NCI-H82 treated with DMSO at 0.1 percent for 48 hours (cell line): ENCODE data around the gene TPCN1.

Experiments used
- DNase-seq: peaks from one replicate; lab custom pipeline; 2025; ENCODE audit not compliant: unreplicated experiment; lab: John Stamatoyannopoulos, UW

TPCN1 gene

DNA sequence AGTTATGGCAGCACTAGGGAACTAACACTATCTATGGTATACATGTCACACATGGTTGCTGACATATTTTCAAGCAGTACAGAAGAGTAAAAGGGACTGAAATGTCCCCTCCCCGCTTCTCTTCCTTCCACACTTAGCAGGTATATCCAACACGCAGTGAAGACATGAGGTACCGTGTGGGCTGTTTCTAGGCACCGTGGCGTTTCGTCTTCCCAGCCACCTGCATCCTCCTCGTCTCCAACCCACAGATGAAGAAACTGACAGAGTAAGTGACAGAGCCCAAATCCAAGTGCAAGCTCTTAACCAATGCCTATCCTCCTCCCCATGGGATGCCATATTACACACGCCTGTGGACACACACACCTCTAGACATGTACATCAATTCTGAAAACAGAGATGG, 81.2 kb downstream of the TPCN1 start:
- no peak for DNase-seq

DNA sequence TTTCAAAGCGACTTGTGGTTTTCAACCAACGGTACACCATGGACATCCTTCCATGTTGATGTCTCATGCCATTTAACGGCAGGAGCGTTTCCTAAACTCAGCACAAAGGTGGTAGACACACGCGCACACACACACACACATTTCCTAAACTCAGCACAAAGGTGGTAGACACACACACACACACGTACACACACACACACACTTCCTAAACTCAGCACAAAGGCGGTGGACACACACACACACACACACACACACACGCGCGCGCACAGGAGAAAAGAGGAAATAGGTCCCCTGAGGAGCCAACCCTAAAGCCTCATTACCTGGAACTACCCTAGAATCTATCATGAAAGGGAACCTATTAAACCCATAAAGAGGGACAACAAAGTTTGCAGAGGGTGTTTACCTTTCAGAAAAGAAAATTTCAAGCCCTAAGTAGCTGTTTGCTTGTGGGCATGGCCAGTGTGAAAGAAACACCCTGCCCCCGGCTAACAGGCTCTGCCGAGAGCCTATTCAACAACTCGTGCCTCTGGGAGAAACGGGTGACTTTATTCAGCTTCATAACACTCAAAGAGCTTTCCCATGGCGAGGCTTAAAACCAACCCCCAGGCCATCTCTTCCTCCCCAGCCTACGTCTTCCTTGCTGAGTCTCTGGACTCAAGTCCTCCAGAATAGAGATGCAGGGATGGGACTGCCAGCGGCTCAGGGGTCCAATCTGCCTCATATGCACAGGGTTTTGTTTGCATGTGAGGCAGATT, 81.8 kb downstream of the TPCN1 start:
- no peak for DNase-seq

DNA sequence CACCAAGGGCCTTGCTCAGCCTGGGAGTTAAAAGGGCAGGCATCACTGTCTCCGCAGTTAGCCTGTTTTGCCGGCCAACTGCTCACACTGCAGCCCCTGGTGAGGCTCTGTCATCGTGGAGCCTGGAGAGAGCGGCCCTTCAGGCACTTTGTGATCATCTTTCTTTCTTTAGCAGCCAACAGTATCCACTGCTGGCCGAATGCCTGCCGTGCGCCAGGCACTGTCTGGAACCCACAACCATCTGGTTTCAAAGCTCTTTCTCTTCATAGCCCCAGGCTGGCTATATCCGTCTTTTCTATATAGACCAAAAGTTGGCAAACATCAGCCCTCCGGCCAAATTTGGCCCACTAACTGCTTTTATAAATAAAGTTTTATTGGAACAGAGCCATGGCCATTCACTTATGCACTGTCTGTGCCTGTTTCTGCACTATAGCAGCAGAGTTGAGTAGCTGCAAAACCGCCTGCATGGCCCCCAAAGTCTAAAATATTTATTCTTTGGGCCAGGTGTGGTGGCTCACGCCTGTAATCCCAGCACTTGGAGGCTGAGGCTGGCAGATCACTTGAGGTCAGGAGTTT, 84.1 kb downstream of the TPCN1 start:
- no peak for DNase-seq

DNA sequence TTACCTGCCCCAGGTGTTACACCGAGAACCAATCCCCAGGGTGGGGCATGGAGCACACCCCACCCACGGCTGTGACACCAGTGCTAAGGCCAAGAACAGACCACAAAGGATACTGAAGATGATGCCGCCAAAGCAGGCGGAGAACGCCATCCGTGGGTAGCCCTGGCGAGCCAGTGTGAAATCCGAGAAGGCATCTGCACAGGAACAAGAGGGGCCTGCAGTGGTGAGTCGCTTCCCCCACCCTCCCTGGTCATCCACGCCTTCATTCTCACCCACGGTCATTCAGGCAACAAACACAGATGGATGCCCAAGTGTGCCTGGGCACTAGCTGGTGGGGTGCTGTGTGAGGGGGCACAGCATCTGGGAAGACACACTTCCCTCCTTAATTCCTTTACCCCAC, 85.1 kb downstream of the TPCN1 start:
- DNase-seq: no peak

DNA sequence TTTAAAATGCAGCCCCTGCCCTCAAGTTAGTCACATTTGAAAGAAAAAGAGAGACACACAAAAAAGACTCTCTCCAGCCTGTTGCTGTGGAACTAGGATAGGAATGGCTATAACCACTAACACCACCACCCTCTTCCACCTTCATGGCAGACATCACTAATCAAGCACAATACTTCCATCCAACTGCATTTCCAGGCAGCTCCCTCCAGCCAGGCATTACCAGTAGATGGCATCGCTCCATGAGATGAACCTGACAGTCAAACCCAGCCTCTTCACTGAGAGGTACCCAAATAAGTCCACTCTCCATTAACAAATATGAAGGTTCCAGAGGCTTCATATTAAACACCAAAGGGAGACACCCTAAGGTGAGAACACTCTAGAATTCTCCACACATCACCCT, 89.2 kb downstream of the TPCN1 start:
- no peak for DNase-seq

DNA sequence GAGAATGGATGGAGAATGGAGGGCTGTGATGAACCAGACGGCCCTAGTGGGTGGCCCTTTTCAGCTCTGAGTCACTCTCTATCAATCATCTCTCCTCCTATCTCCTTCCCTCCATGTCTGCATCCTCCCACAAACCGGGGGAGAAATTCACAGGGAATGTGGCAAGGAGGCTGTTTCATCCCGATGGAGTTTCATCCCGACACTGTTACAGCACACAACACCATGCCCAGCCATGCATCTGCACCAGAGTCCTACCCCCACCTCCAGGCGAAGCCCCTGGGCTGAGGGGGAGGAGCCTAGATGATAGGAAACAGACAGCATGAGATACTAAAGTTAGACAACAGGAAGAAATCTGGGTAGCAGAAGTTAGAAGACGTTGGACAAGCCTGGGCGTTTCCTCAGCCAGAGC, 92.9 kb downstream of the TPCN1 start:
- no peak for DNase-seq

DNA sequence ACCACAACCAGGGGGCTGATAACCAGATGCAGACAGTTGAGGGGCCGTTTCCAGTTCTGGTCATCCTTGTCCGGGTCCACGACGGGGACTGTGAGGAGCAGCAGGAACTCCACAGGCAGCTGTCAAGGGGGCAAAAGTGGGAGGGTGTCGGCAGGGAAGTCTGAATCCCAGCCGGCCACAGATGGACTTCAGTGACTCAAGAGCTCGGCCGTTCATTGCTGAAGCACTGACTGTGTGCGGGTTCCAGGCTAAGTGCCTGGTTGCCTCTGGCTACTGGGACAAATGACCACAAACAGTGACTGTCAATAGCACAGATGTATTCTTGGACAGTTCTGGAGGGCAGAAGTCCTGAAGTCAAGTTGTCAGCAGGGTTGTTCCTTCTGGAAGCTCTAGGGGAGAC, 94.1 kb downstream of the TPCN1 start:
- DNase-seq: no peak

DNA sequence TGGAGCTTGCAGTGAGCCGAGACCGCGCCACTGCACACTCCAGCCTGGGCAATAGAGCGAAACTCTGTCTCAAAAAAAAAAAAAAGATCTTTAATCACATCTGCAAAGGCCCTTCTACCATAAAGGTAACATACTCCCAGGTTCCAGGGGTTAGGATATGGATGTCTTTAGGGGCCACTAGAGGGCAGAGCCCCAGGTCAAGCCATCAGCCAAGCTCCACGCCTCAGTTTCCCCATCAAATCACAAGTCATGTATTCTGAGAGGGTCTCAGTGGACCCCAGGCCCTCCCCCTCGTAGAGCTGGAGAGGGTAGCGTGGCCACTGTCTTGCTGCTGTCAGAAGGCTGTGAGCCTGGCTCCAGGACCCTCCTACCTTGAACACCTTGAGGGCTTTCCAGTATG, 94.9 kb downstream of the TPCN1 start:
- DNase-seq: no peak

DNA sequence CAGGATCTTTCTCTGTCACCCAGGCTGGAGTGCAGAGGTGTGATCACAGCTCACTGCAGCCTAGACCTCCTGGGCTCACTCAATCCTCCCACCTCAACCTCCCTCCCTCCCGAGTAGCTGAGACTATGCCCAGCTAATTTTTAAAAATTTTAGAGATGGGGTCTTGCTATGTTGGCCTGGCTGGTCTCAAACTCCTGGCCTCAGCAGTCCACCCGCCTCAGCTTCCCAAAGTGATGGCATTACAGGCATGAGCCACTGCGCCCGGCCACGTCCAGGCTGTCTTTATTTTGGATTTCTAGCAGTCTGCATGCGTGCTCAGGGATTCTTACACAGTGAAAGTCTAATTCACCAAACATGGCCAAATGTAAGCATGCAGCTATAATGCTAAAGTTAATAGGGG, 95.9 kb downstream of the TPCN1 start:
- DNase-seq: no peak

DNA sequence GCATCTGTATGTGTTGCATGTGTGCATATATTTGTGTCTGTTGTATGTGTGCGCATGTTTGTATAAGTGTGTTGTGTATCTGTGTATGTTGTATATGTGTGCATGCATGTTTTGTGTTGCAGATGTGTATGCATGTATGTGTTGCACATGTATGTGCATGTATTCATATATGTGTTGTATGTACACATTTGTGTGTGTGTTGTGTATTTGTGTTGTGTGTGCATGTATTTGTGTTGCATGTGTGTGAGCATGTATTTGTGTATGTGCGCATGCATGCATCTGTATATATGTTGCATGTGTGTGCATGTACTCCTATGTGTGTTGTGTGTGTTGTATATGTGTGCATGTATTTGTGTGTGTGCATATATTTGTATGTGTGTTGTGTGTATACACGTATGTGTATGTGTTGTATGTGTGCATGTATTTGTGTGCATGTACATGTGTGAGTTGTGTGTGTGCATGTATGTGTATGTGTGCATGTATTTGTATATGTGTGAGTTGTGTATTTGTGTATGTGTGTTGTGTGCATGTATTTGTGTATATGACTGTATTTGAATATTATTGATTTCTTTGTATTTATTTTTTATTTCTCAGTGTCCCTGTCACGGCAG, 96.9 kb downstream of the TPCN1 start:
- no peak for DNase-seq

DNA sequence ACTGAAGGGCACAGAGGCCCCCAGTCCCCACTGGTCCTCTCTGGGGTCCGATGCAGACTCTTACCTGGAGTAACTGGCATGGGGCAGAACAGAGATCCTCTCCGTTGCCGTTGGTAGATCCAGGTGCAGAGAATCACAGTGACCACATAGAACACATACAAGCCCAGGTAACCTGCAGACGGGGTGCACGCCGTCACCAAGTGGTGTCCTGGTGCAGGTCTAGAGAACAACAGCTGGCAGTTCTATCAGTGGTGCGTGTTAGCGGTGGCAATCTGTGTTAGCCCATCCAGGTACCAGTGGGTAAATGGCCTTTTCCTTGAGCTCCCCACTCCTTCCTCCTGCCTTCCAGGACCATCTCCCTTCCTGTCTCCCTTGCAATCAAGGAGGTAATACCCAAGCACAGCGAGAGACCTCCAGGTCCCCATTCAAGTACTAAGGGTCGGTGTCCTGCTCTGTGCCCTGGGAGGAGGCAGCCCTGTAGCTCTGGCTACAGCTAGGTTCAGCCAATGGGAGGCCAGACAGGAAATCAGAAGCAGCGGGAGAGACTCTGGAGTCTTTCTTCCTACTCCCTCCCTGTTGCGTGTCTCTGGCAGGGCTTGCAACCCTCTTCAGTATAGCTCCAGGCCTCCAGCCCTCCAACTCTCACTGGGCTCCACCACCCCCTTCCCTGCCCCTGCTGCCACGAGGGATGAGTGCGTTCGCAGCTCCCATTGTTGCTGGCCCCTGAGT, 97.8 kb downstream of the TPCN1 start:
- DNase-seq: no peak

DNA sequence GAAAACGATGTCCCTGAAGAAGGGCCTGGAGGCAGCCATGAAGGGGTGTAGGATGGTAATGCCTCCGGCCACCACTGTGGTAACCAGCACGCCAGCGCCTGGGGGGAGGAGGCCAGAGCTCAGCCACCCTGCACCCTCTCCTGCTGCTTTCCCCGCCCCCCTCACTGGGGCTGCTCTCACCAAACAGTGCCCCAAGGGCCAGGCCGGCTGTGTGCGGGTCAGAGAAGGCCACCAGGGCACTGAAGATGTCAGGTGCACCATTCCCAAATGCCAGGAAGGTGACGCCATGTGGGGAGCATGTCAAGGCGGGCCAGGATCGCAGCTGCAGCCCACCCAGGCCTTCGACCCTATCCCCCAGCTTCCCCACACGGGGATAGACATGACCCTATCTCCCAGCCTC, 99.1 kb downstream of the TPCN1 start:
- DNase-seq: no peak

DNA sequence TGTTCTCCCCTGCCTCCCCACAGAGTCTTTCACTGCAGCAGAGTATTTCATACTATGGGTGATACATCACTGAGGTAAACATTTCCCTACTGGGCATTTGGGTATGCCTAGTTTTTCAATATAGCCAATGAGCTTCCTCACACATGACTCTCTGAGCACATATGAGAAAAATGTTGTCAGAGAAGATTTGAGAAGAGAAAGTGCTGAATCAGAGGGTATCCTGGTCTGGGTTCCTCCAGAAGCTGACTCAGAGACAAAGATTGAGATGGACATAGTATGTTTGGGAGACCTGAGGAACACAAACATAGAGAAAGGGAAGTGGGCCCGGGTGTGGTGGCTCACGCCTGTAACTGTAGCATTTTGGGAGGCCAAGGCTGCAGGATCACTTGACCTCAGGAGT, 101.1 kb downstream of the TPCN1 start:
- DNase-seq: no peak

DNA sequence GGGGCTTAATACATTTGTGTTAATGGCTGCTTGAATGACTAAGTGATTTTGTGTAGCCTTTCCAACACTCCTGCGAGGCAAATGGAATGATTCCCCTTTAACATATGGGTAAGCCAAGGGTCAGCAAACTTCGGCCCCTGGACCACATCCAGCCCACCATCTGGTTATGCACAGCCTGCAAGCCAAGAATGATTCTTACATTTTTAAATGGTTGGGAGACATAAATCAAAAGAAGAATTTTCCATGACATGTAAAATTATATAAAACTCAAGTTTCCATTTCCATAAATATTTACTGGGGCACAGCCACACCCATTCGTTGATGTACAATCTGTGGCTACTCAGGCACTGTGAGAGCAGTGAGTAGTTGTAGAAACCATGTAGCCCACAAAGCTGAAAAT, 104.7 kb downstream of the TPCN1 start:
- no peak for DNase-seq

DNA sequence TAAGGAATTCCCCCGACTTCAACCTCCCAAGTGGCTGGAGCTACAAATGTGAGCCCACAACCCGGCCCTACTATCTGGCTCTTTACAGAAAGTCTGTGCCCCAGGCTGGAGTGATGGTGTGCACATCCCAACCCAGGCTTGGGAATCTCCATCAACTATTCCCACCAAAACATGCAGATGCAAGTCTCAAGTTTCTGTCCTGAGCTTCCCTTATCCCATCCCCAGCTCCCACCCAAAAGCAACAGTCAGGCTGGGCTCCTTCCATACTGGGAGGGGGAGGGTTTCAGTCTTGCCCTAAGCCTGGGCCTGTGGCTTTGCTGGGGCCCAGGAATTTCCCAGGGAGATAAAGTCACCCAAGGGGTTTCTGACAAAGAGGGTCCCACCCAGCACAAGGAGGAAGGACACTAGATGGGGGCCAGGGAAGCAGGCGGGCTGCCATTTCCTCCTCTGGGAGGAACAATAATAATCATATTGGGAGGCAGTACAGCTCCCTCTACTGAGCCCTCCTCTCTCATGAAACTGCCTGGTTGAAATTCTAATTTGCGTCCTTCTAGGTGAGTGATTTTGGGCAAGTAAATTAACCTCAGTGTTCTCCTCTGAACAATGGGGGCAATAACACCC, 105.6 kb downstream of the TPCN1 start:
- no peak for DNase-seq

DNA sequence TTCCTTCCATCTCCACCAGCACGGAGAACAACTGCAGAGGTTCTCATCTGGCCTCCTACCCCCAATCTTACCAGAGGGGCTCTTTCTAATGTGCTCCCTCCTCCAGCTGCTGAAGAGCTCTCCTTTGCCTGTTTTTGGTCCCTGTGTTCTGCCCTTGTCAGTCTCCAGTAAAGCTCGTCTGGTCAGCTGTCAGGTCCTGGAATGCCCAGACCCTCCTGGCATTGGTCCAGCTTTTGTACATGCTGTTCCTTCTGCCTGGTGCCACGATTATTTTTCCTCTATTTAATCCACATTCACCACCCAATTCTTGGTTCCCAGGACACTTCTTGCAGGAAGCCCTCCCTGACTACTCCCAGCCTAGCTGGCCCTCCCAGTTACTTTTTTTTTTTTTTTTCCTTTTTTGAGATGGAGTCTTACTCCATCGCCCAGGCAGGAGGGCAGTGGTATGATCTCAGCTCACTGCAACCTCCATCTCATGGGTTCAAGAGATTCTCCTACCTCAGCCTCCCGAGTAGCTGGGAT, 107.2 kb downstream of the TPCN1 start:
- DNase-seq: no peak

DNA sequence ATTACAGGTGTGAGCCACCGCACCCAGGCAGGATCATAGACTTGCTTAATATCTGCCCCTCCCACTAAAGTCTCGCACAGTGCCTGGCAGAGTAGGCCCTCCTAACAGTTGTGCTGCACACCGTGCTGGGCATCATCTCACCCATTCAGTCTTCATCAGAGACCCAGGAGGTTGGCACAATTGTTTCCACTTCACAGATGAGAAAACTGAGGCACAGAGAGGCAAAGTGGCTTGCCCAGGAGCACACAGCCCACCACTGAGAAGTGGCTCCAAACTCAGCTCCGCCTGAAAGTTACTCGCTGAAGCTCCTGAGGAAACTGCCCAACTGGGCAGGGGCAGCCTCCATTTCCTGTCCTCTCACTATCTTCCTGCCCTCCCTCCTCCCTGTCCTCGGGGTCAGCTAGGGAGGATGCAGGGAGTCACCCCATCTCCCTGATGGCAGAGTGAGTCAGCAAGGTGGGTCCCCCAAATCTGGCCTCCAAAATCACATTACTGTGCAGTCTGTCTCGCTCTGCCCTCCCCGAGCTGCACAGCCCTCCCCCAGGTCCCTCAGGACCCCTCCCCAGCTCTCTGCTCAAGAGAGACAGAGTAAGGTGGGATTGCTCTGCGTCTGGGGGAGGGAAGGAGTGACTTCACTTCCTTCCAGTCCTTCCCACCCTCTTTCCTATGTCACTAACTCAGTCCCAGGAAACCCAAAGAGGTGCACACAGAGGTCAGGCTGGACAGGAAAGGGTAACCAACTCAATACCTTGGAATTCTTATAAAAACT, 107.9 kb downstream of the TPCN1 start:
- DNase-seq: no peak

DNA sequence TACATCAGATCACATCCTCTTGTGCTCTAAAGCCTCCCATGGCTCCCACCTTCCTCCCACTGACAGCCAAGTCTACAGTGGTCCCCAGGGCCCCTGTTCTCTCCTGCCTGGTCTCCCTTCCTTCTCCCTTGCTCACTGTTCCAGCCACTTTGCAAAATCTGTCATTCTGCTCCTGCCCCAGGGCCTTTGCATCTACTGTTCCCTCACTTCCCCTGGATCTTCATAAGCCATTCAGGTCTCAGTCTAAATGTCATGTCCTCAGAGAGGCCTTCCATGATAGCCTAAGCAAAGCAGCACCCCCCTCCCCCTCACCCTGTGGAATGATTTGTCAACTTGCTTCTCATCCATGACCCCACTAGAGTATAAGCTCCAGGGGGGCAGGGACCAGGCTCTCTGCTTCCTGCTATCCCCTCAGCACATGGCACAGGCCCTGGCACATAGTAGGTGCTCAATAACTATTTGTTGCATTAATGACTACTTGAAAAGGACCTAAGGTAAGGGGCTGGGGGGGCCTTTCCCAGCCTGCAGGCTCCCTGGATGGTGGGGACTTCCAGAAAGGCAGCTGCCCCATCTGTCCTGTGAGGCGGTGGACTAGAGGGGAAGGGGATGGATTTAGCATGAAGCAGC, 108.6 kb downstream of the TPCN1 start:
- no peak for DNase-seq

DNA sequence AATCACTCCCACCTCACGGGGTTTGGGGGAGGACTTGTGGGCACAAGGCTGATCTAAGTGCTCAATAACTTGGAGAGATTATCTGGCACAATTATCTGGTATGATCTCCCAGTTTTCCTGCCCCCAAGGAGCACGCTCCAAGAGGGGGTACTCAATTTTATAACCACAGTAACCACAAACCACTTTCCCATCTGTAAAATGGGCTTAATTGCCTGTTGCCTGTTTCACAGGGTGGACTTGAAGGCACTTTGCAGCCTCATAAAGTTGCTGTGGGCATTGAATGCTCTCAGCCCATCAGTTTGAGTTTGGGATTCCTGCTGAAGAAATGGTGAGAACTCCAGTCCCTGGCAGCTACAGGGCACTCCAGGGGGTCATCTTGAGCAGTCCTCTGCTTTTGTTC, 109.2 kb downstream of the TPCN1 start:
- DNase-seq: no peak
